ENCODE results near the gene ATXN2. TPM values are rescaled to one million over a fixed set of nuclear protein-coding genes. Genes with fewer than 3 reads are reported as not detected.

ATXN2 gene
- total RNA-seq, 1 experiment from 2014 or later: 17.2 TPM

DNA sequence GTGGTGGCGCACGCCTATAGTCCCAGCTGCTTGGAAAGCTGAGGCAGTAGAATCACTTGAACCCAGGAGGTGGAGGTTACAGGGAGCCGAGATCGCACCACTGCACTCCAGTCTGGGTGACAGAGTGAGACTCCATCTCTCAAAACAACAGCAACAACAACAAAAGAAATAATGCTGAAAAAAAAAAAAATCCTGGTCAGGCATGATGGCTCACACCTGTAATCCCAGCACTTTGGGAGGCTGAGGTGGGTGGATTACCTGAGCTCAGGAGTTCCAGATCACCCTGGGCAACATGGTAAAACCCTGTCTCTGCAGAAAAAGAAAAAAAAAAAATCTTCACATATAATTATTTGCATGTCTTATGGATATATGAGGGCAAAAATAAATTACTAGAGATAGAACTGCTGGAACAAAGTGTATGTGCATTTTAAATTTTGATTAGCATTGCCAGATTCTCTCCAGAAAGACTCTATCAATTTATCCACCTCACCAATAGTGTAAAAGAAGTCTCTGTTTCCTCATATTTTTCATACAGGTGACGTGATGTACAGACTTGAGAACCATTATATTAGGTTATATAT, 75.4 kb downstream of the ATXN2 start:
- Histone ChIP-seq H4K20me1 (ENCODE audit: low read length) (no peaks in the 10 kb centered on the region), H3K4me2 (ENCODE audit: low read length) (no peak overlapping the region), H3K27ac (ENCODE audit: low read length) (no peak overlapping the region), H3K36me3 (ENCODE audit: low read depth, low read length) (peaks cover 47% of the 10 kb centered on the region), H3K4me3 (ENCODE audit: low read length) (no peak overlapping the region), H2AFZ (ENCODE audit: low read length) (no peak overlapping the region), H3K9me2 (replicated peaks; ENCODE audit: low read length) (no peaks in the 10 kb centered on the region), H3F3A (ENCODE audit: low read length, unreplicated experiment) (peaks cover 2% of the 10 kb centered on the region), H3K79me2 (ENCODE audit: low read length) (peaks cover 3% of the 10 kb centered on the region; the same call in 1 of the 2 replicates), H3K4me1 (ENCODE audit: insufficient read depth, low read length) (no peaks in the 10 kb centered on the region), H3K9me3 (ENCODE audit: low read length) (no peaks in the 10 kb centered on the region), H3K27me3 (ENCODE audit: low read length) (no peaks in the 10 kb centered on the region), H3K9ac (ENCODE audit: low read length) (no peak overlapping the region)
- DNase-seq (no peak), ATAC-seq (no peak)
- TF ChIP-seq EZH2 (IDR thresholded peaks at IDR 0.05; ENCODE audit: low read length, unreplicated experiment) (no peak), EZH2phosphoT487 (IDR thresholded peaks at IDR 0.05; ENCODE audit: borderline replicate concordance, low read length) (no peak)
- TF ChIP-seq, protein P1, sequence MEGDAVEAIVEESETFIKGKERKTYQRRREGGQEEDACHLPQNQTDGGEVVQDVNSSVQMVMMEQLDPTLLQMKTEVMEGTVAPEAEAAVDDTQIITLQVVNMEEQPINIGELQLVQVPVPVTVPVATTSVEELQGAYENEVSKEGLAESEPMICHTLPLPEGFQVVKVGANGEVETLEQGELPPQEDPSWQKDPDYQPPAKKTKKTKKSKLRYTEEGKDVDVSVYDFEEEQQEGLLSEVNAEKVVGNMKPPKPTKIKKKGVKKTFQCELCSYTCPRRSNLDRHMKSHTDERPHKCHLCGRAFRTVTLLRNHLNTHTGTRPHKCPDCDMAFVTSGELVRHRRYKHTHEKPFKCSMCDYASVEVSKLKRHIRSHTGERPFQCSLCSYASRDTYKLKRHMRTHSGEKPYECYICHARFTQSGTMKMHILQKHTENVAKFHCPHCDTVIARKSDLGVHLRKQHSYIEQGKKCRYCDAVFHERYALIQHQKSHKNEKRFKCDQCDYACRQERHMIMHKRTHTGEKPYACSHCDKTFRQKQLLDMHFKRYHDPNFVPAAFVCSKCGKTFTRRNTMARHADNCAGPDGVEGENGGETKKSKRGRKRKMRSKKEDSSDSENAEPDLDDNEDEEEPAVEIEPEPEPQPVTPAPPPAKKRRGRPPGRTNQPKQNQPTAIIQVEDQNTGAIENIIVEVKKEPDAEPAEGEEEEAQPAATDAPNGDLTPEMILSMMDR (conservative IDR thresholded peaks at IDR 0.05; ENCODE audit: low read depth, low read length): no peak
- intact Hi-C loops (cut with micrococcal nuclease): loop anchor here (10.0 kb wide), 1 partner anchor 151 kb away; no protein-coding TSS in a partner anchor
- ChIA-PET CTCF (no interaction called here), POLR2A (ENCODE audit: unreplicated experiment) (no interaction called here)
- no TSS peak for BruUV-seq (replicated peaks)

DNA sequence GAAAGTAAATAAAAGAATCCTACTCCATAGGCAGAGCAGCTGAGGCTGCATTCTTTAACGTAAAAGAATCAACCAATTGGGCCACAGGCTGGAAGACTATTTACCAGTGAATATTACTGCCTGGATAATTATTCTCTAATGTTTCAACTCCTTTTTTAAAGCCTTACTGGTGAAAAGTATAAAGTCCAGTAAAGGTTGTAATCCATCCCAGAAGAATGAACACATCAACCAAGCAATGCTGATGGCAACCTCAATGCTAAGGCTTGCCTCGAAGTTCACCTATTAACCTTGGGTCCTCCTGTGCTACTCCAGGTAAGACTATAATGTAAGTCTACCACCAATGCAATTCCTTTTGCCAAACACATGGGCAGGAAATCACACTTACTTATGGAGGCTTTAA, 77.3 kb downstream of the ATXN2 start:
- POLR2A ChIA-PET (ENCODE audit: unreplicated experiment): no interaction called here
- intact Hi-C loops (cut with micrococcal nuclease): loop anchor here (10.0 kb wide), 1 partner anchor 153 kb away; no protein-coding TSS in a partner anchor

DNA sequence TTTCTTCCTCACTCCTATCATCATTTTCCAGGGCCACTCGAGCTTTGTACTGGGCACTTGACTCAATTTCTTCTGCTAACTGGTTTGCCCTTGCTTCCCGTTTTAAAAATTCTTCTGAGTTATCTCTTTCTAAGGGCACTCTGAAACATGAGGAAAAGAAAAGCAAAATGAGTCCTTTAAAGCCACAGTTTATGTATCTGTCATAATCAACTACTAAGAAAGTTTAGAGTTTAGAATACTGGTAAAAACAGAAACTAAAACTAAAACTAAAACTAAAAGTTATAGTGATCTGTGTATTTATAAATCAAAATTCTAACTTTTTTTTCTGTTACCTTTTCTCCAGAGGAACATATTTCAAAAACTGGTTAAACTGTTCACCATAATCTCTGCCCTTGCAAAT, 79.2 kb downstream of the ATXN2 start:
- no peak for ATAC-seq
- TF ChIP-seq EZH2phosphoT487 (IDR thresholded peaks at IDR 0.05; ENCODE audit: borderline replicate concordance, low read length): no peak
- no peak for TF ChIP-seq EZH2 (IDR thresholded peaks at IDR 0.05; ENCODE audit: low read length, unreplicated experiment)

More for the DNA sequence above, 77.3 kb downstream of the ATXN2 start:
- no peaks in the 10 kb centered on the region for H3K27me3 ChIP-seq (ENCODE audit: low read length)
- no peaks in the 10 kb centered on the region for H3K79me2 ChIP-seq (ENCODE audit: low read length)
- H3K9ac ChIP-seq (ENCODE audit: low read length): no peak overlapping the region
- no peaks in the 10 kb centered on the region for H3F3A ChIP-seq (ENCODE audit: low read length, unreplicated experiment)
- no peaks in the 10 kb centered on the region for H3K4me1 ChIP-seq (ENCODE audit: insufficient read depth, low read length)
- DNase-seq (no peak), ATAC-seq (no peak)
- no peak overlapping the region for H2AFZ ChIP-seq (ENCODE audit: low read length)
- H4K20me1 ChIP-seq (ENCODE audit: low read length): no peaks in the 10 kb centered on the region
- no peaks in the 10 kb centered on the region for H3K9me2 ChIP-seq (replicated peaks; ENCODE audit: low read length)
- peaks cover 58% of the 10 kb centered on the region for H3K36me3 ChIP-seq (ENCODE audit: low read depth, low read length)
- H3K9me3 ChIP-seq (ENCODE audit: low read length): no peaks in the 10 kb centered on the region
- no peak overlapping the region for H3K4me3 ChIP-seq (ENCODE audit: low read length)
- H3K27ac ChIP-seq (ENCODE audit: low read length): no peak overlapping the region
- H3K4me2 ChIP-seq (ENCODE audit: low read length): no peak overlapping the region
- no TSS peak for BruUV-seq (replicated peaks)
- CTCF ChIA-PET: no interaction called here
- no peak for TF ChIP-seq EZH2 (IDR thresholded peaks at IDR 0.05; ENCODE audit: low read length, unreplicated experiment)
- TF ChIP-seq, protein P1 (conservative IDR thresholded peaks at IDR 0.05; ENCODE audit: low read depth, low read length): no peak
- TF ChIP-seq EZH2phosphoT487 (IDR thresholded peaks at IDR 0.05; ENCODE audit: borderline replicate concordance, low read length): no peak

More for the DNA sequence above, 79.2 kb downstream of the ATXN2 start:
- Histone ChIP-seq H3K4me1 (ENCODE audit: insufficient read depth, low read length) (no peaks in the 10 kb centered on the region), H2AFZ (ENCODE audit: low read length) (no peak overlapping the region), H3K36me3 (ENCODE audit: low read depth, low read length) (peaks cover 60% of the 10 kb centered on the region), H3K27me3 (ENCODE audit: low read length) (no peaks in the 10 kb centered on the region), H3K9ac (ENCODE audit: low read length) (no peak overlapping the region), H3K4me2 (ENCODE audit: low read length) (no peak overlapping the region), H3K4me3 (ENCODE audit: low read length) (no peak overlapping the region), H3K9me2 (replicated peaks; ENCODE audit: low read length) (no peaks in the 10 kb centered on the region), H3K9me3 (ENCODE audit: low read length) (no peaks in the 10 kb centered on the region), H3K79me2 (ENCODE audit: low read length) (no peaks in the 10 kb centered on the region), H3F3A (ENCODE audit: low read length, unreplicated experiment) (no peaks in the 10 kb centered on the region), H3K27ac (ENCODE audit: low read length) (no peak overlapping the region), H4K20me1 (ENCODE audit: low read length) (no peaks in the 10 kb centered on the region)
- no peak for DNase-seq
- intact Hi-C loops (cut with micrococcal nuclease): loop anchor here (10.0 kb wide), 1 partner anchor 155 kb away; no protein-coding TSS in a partner anchor
- ChIA-PET CTCF (no interaction called here), POLR2A (ENCODE audit: unreplicated experiment) (no interaction called here)
- no TSS peak for BruUV-seq (replicated peaks)
